Tibial nerve (tissue), 4 donors: ENCODE data around the gene CCNF. TPM values are rescaled to one million over a fixed set of nuclear protein-coding genes. Genes with fewer than 3 reads are reported as not detected.

Experiments used
- DNase-seq, 2 donors: peaks; one replicate each; pipeline ENCODE4 v3.0.0-alpha.2; 2019; ENCODE audit warnings: low spot score in 2 of 2
- H3K27ac ChIP-seq, 4 donors: fragments of 200-600 bp; sonication (generic) in 3 of 4; one replicate each; pipeline ENCODE4 v1.5.1; 2017 to 2019; ENCODE audit warnings: mild to moderate bottlenecking in 1 of 4
- H3K27me3 ChIP-seq, 2 donors: fragments of 200-600 bp; sonication (generic) in 1 of 2; one replicate each; pipeline versions ENCODE4 v1.5.1 to v1.6.0; 2017 to 2019
- H3K36me3 ChIP-seq, 3 donors: fragments of 200-600 bp; sonication (generic); one replicate each; pipeline ENCODE4 v1.5.1; 2018 to 2019
- H3K4me1 ChIP-seq, 4 donors: fragments of 200-600 bp; sonication (generic) in 3 of 4; one replicate each; pipeline ENCODE4 v1.5.1; 2017 to 2019
- H3K4me3 ChIP-seq, 4 donors: fragments of 200-600 bp; sonication (generic) in 3 of 4; one replicate each; pipeline ENCODE4 v1.5.1; 2017 to 2019; ENCODE audit warnings: mild to moderate bottlenecking in 1 of 4, moderate library complexity in 1 of 4
- H3K9me3 ChIP-seq, 4 donors: fragments of 200-600 bp; sonication (generic) in 3 of 4; one replicate each; pipeline ENCODE4 v1.5.1; 2017 to 2019
- CTCF ChIP-seq, 5 experiments: fragments of 200-600 bp in 3 of 5; fragments of 450-650 bp in 2 of 5; sonication (generic) in 3 of 5; IDR thresholded peaks; one replicate each; pipeline ENCODE4 v1.5.1; 2016 to 2019; ENCODE audit warnings: antibody characterized with exemption in 5 of 5, mild to moderate bottlenecking in 3 of 5, moderate library complexity in 2 of 5
- EP300 ChIP-seq, 2 donors: sonication (generic); formaldehyde crosslinking; IDR thresholded peaks; one replicate each; pipeline ENCODE4 v1.6.1; 2017; ENCODE audit warnings: antibody characterized with exemption in 2 of 2, mild to moderate bottlenecking in 1 of 2
- POLR2A ChIP-seq, 2 donors: fragments of 450-650 bp; IDR thresholded peaks; one replicate each; pipeline ENCODE4 v1.6.1; 2017; ENCODE audit warnings: antibody characterized with exemption in 2 of 2, mild to moderate bottlenecking in 2 of 2, moderate library complexity in 2 of 2
- WGBS, 2 donors: methylation state at CpG; one replicate each; pipeline ENCODE4 v1.1.5; 2018; 5-methylcytosine and 5-hydroxymethylcytosine counted together
- total RNA-seq, 4 donors: library from RNA; depleted of rRNA; stranded (reverse); fragments of >200 nt; gene quantifications; one replicate each; pipeline ENCODE4 v1.1.0, GENCODE V29; 2016

Gene CCNF
- total RNA-seq, 4 donors from 2014 or later: 1.6 to 3.0 (median 2.0) TPM

DNA sequence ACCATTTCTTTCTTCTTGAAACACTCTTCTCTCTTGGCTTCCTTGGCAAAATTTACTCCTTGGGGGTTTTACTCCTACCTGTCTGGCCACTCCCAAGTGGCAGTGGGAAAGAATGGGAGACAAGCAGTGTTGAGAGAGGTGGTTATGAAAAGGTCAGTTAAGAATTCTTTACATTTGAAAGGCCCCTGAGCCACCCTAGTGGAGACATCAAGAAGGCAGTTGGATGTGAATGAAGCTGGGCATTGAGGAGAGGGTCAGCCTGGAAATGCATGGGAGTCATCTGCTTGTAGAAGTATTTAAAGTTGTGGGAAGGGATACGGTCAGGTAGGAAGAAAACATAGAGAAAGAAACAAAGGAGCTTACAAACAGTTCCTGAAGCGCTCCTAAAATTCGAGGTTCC, 42.3 kb upstream of the CCNF start:
- no peaks in the 10 kb centered on the region for H3K27me3 ChIP-seq
- H3K9me3 ChIP-seq: peaks cover 0 to 12% (median 2%) of the 10 kb centered on the region in 4 donors
- no peak for DNase-seq
- 44 to 56% methylated on average over 3 of the region's 3 CpGs for WGBS, 2 donors
- TF ChIP-seq POLR2A (IDR thresholded peaks at IDR 0.05) (no peak), EP300 (IDR thresholded peaks at IDR 0.05) (no peak), CTCF (IDR thresholded peaks at IDR 0.05) (no peak)
- no peaks in the 10 kb centered on the region for H3K4me1 ChIP-seq
- H3K27ac ChIP-seq: no peak overlapping the region
- no peaks in the 10 kb centered on the region for H3K36me3 ChIP-seq
- H3K4me3 ChIP-seq: no peak overlapping the region

GRCh38 chr16:2388139-2388874, 40.9 kb upstream of the CCNF start:
- 83 to 84% methylated on average over 3 of the region's 3 CpGs for WGBS, 2 donors
- TF ChIP-seq CTCF (IDR thresholded peaks at IDR 0.05) (no peak), EP300 (IDR thresholded peaks at IDR 0.05) (no peak), POLR2A (IDR thresholded peaks at IDR 0.05) (no peak)
- Histone ChIP-seq H3K9me3 (peaks cover 0 to 12% (median 2%) of the 10 kb centered on the region in 4 donors), H3K27ac (no peak overlapping the region), H3K4me1 (no peaks in the 10 kb centered on the region), H3K4me3 (no peak overlapping the region), H3K27me3 (no peaks in the 10 kb centered on the region), H3K36me3 (no peaks in the 10 kb centered on the region)
- DNase-seq: no peak

GRCh38 chr16:2388875-2389433, 40.3 kb upstream of the CCNF start:
- DNase-seq: no peak
- TF ChIP-seq POLR2A (IDR thresholded peaks at IDR 0.05) (no peak), CTCF (IDR thresholded peaks at IDR 0.05) (no peak), EP300 (IDR thresholded peaks at IDR 0.05) (no peak)

DNA sequence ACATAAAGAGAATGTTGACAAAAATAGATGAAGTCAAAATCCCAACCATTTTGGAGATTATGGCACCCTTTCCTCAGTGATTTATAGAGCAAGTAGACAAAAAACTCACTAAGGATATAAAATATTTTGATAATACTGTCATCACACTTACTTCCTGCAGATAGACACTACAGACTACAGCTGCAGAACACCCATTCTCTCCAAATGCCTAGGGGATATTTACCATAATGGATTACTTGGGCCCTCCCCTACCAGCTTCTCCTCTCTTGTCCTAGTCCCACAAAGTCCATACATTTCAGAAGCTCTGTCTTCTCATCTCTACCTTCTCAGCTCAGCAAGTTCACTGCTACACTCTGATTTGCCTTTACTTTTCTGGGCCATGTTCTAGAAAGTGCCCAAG, 37.2 kb upstream of the CCNF start:
- Histone ChIP-seq H3K9me3 (peaks cover 0 to 12% (median 2%) of the 10 kb centered on the region in 4 donors), H3K27ac (no peak overlapping the region), H3K4me3 (no peak overlapping the region), H3K36me3 (no peaks in the 10 kb centered on the region), H3K27me3 (no peaks in the 10 kb centered on the region), H3K4me1 (no peaks in the 10 kb centered on the region)
- no peak for TF ChIP-seq CTCF (IDR thresholded peaks at IDR 0.05)
- TF ChIP-seq POLR2A (IDR thresholded peaks at IDR 0.05): no peak
- no peak for TF ChIP-seq EP300 (IDR thresholded peaks at IDR 0.05)
- DNase-seq: no peak

More at GRCh38 chr16:2388875-2389433, 40.3 kb upstream of the CCNF start:
- peaks cover 0 to 12% (median 2%) of the 10 kb centered on the region in 4 donors for H3K9me3 ChIP-seq
- H3K27ac ChIP-seq: no peak overlapping the region
- no peak overlapping the region for H3K4me3 ChIP-seq
- H3K27me3 ChIP-seq: no peaks in the 10 kb centered on the region
- H3K36me3 ChIP-seq: no peaks in the 10 kb centered on the region
- 33 to 41% methylated on average over 2 of the region's 2 CpGs for WGBS, 2 donors
- H3K4me1 ChIP-seq: no peaks in the 10 kb centered on the region

DNA sequence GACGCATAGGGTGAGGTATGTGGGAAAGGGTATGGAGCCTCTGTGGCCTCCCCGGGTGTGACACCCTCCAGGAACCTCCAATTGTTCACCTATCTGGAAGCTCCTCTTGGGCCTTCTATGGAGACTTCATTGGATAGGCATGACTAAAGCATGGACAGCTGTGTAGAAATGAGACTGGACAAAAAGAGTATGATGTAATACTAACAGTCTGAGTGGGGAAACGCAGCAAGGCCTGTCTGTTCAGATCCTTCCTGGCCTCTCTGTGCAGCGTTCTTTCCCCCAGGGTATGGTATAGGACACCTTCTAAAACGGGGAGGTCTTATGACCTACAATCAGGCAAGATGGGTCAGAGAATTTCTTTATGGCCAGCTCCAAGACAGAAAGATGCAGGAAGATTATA, 30.7 kb upstream of the CCNF start:
- TF ChIP-seq EP300 (IDR thresholded peaks at IDR 0.05): no peak
- TF ChIP-seq CTCF (IDR thresholded peaks at IDR 0.05): no peak
- TF ChIP-seq POLR2A (IDR thresholded peaks at IDR 0.05): no peak
- no peaks in the 10 kb centered on the region for H3K4me1 ChIP-seq
- no peaks in the 10 kb centered on the region for H3K36me3 ChIP-seq
- H3K9me3 ChIP-seq: no peaks in the 10 kb centered on the region
- no peak overlapping the region for H3K27ac ChIP-seq
- H3K4me3 ChIP-seq: no peak overlapping the region
- no peaks in the 10 kb centered on the region for H3K27me3 ChIP-seq
- WGBS, 2 donors: 66 to 68% methylated on average over 5 of the region's 5 CpGs
- no peak for DNase-seq
